DOHH2 (cell line): ENCODE measurements around the gene FRYL.

Experiments
- H3F3A ChIP-seq: fragments of 200-600 bp; sonication (generic), shearing (Covaris generic); 2 replicates; pipeline ENCODE4 v1.6.0; 2016; ENCODE audit warnings: antibody characterized with exemption, mild to moderate bottlenecking; ENCODE audit not compliant: control insufficient read depth, insufficient read depth
- H3K27ac ChIP-seq: fragments of 200-600 bp; sonication (generic); 2 replicates; pipeline ENCODE4 v1.5.1; 2014; ENCODE audit warnings: low read depth, mild to moderate bottlenecking, low read length, moderate library complexity
- H3K27me3 ChIP-seq: fragments of 200-600 bp; sonication (generic); 2 replicates; pipeline ENCODE4 v1.6.1; 2014; ENCODE audit warnings: mild to moderate bottlenecking, low read length, mixed read lengths; ENCODE audit not compliant: control insufficient read depth
- H3K36me3 ChIP-seq: fragments of 200-600 bp; sonication (generic); 2 replicates; pipeline ENCODE4 v1.6.1; 2014; ENCODE audit warnings: mild to moderate bottlenecking, low read length, moderate library complexity, mixed read lengths; ENCODE audit not compliant: control insufficient read depth
- H3K4me1 ChIP-seq: fragments of 200-600 bp; sonication (generic); 2 replicates; pipeline ENCODE4 v1.6.1; 2014; ENCODE audit warnings: mild to moderate bottlenecking, low read length, mixed read lengths; ENCODE audit not compliant: control insufficient read depth
- H3K4me2 ChIP-seq: fragments of 200-600 bp; sonication (generic); 2 replicates; pipeline ENCODE4 v1.6.0; 2014; ENCODE audit warnings: mild to moderate bottlenecking, low read length, moderate library complexity
- H3K4me3 ChIP-seq: fragments of 200-600 bp; sonication (generic); 2 replicates; pipeline ENCODE4 v1.5.1; 2014; ENCODE audit warnings: mild to moderate bottlenecking, low read length, mixed read lengths
- H3K79me2 ChIP-seq: fragments of 200-600 bp; sonication (generic); 2 replicates; pipeline ENCODE4 v1.6.1; 2014; ENCODE audit warnings: mild to moderate bottlenecking, low read length, mixed read lengths; ENCODE audit not compliant: control insufficient read depth
- H3K9me2 ChIP-seq: fragments of 200-600 bp; sonication (generic); replicated peaks from 2 replicates; pipeline ENCODE4 v1.6.1; 2014; ENCODE audit warnings: mild to moderate bottlenecking, low read length, mixed read lengths; ENCODE audit not compliant: control insufficient read depth
- H3K9me3 ChIP-seq: fragments of 200-600 bp; sonication (generic); 2 replicates; pipeline ENCODE4 v1.6.1; 2014; ENCODE audit warnings: antibody characterized with exemption, low read length, mixed read lengths; ENCODE audit not compliant: control insufficient read depth, insufficient read depth
- H4K20me1 ChIP-seq: fragments of 200-600 bp; sonication (generic); 2 replicates; pipeline ENCODE4 v1.6.0; 2014; ENCODE audit warnings: low read depth, mild to moderate bottlenecking, antibody characterized with exemption, low read length, moderate library complexity; ENCODE audit not compliant: control insufficient read depth, insufficient read depth
- CTCF ChIP-seq: fragments of 200-600 bp; sonication (generic); IDR thresholded peaks from one replicate; pipeline ENCODE4 v1.5.1; 2014; ENCODE audit warnings: antibody characterized with exemption, mild to moderate bottlenecking, low read depth, low read length; ENCODE audit not compliant: poor library complexity, severe bottlenecking
- EZH2phosphoT487 ChIP-seq: fragments of 200-600 bp; sonication (generic); IDR thresholded peaks from 2 replicates; pipeline ENCODE4 v1.6.1; 2017; ENCODE audit warnings: borderline replicate concordance, mild to moderate bottlenecking, antibody characterized with exemption, low read length, moderate library complexity, mixed read lengths

The FRYL gene

GRCh38 chr4:48570646-48571220 is 209.3 kb downstream of the FRYL start:
- Histone ChIP-seq H3K36me3 (peaks cover 66% of the 10 kb centered on the region), H3K27ac (no peak overlapping the region), H3K9me3 (no peaks in the 10 kb centered on the region), H4K20me1 (peaks cover 2% of the 10 kb centered on the region; the same call in 1 of the 2 replicates), H3K27me3 (no peaks in the 10 kb centered on the region), H3K4me2 (no peak overlapping the region), H3K79me2 (no peaks in the 10 kb centered on the region), H3F3A (no peaks in the 10 kb centered on the region), H3K4me3 (no peak overlapping the region), H3K9me2 (no peaks in the 10 kb centered on the region), H3K4me1 (peaks cover 7% of the 10 kb centered on the region)
- no peak for TF ChIP-seq CTCF
- TF ChIP-seq EZH2phosphoT487: no peak

DNA sequence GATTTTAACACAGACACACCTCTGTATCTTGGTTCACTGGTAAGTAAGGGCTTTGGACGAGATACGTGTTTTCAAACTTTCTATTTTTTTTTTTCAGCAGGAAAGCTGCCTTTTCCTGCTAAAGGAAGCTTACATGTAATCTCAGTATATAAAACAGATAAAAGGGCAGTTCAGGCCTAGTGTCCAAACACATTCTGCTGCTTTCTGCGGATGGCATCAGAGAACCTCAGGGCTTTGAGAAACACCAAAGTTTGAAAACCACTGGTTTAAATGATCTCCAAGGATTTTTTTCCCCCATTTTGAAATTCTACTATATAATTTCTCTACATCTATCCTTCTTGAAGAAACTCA is 214.1 kb downstream of the FRYL start:
- Histone ChIP-seq H3K4me1 (peaks cover 12% of the 10 kb centered on the region), H3K36me3 (peaks cover 70% of the 10 kb centered on the region), H3K79me2 (no peaks in the 10 kb centered on the region), H3K27me3 (no peaks in the 10 kb centered on the region), H3K9me3 (no peaks in the 10 kb centered on the region), H3K4me3 (no peak overlapping the region), H3K27ac (no peak overlapping the region), H3F3A (peaks cover 8% of the 10 kb centered on the region; the same call in 1 of the 2 replicates), H4K20me1 (no peaks in the 10 kb centered on the region), H3K9me2 (no peaks in the 10 kb centered on the region), H3K4me2 (peak overlapping the region; percentile 12)
- TF ChIP-seq CTCF (no peak), EZH2phosphoT487 (no peak)

- Histone ChIP-seq H3K27ac (no peak overlapping the region), H3K4me3 (no peak overlapping the region), H3K4me2 (peak overlapping the region; percentile 12), H3K27me3 (no peaks in the 10 kb centered on the region), H4K20me1 (no peaks in the 10 kb centered on the region), H3K79me2 (no peaks in the 10 kb centered on the region), H3K4me1 (peaks cover 12% of the 10 kb centered on the region), H3K36me3 (peaks cover 70% of the 10 kb centered on the region), H3F3A (peaks cover 8% of the 10 kb centered on the region; the same call in 1 of the 2 replicates), H3K9me2 (no peaks in the 10 kb centered on the region), H3K9me3 (no peaks in the 10 kb centered on the region)
- TF ChIP-seq EZH2phosphoT487 (no peak), CTCF (no peak)
These were observed 214.6 kb downstream of the FRYL start for GRCh38 chr4:48565362-48566033.
